Measurements from ENCODE around the gene CDK11B.

- TF ChIP-seq CTCF (IDR thresholded peaks at IDR 0.05): no peak
- no peak for TF ChIP-seq POLR2AphosphoS5 (IDR thresholded peaks at IDR 0.05; ENCODE audit: insufficient read depth in 1 of 2, low read depth in 1 of 2)
- no peak for TF ChIP-seq POLR2A (IDR thresholded peaks at IDR 0.05)
Measured at GRCh38 chr1:1616838-1617237, 42.0 kb downstream of the CDK11B start.

Measured in vagina (tissue), 2 donors.